ENCODE data around the gene SUSD4.

The SUSD4 gene

GRCh38 chr1:223216531-223217205 lies 147.3 kb downstream of the SUSD4 start:
- no peak for TF ChIP-seq CTCF (IDR thresholded peaks at IDR 0.05; ENCODE audit: low read depth, low read length)
- no peak overlapping the region for H3K4me3 ChIP-seq (ENCODE audit: low read depth, low read length)

GRCh38 chr1:223216074-223216473 lies 147.9 kb downstream of the SUSD4 start:
- no peak for TF ChIP-seq CTCF (IDR thresholded peaks at IDR 0.05; ENCODE audit: low read depth, low read length)
- no peak overlapping the region for H3K4me3 ChIP-seq (ENCODE audit: low read depth, low read length)

- no peak overlapping the region for H3K4me3 ChIP-seq (ENCODE audit: low read depth, low read length)
- TF ChIP-seq CTCF (IDR thresholded peaks at IDR 0.05; ENCODE audit: low read depth, low read length): no peak
Measured at GRCh38 chr1:223215026-223215425, 148.9 kb downstream of the SUSD4 start.

GRCh38 chr1:223214261-223214807 lies 149.6 kb downstream of the SUSD4 start:
- no peak overlapping the region for H3K4me3 ChIP-seq (ENCODE audit: low read depth, low read length)
- TF ChIP-seq CTCF (IDR thresholded peaks at IDR 0.05; ENCODE audit: low read depth, low read length): no peak

- TF ChIP-seq CTCF (IDR thresholded peaks at IDR 0.05; ENCODE audit: low read depth, low read length): no peak
- H3K4me3 ChIP-seq (ENCODE audit: low read depth, low read length): no peak overlapping the region
Measured at GRCh38 chr1:223212441-223212840, 151.5 kb downstream of the SUSD4 start.

- no peak overlapping the region for H3K4me3 ChIP-seq (ENCODE audit: low read depth, low read length)
- no peak for TF ChIP-seq CTCF (IDR thresholded peaks at IDR 0.05; ENCODE audit: low read depth, low read length)
Measured at GRCh38 chr1:223211323-223211985, 152.5 kb downstream of the SUSD4 start.

- no peak for TF ChIP-seq CTCF (IDR thresholded peaks at IDR 0.05; ENCODE audit: low read depth, low read length)
Measured at GRCh38 chr1:223210788-223211120, 153.2 kb downstream of the SUSD4 start.

More at GRCh38 chr1:223210788-223211120, 153.2 kb downstream of the SUSD4 start:
- H3K4me3 ChIP-seq (ENCODE audit: low read depth, low read length): no peak overlapping the region

Measured in WI38 (cell line).